Suppressor macrophage (primary cell): ENCODE measurements around the gene LHX2.

Source experiments
- DNase-seq, 4 experiments: peaks; one replicate each; pipeline ENCODE4 v3.0.0-alpha.2; 2020 to 2022

The LHX2 gene

DNA sequence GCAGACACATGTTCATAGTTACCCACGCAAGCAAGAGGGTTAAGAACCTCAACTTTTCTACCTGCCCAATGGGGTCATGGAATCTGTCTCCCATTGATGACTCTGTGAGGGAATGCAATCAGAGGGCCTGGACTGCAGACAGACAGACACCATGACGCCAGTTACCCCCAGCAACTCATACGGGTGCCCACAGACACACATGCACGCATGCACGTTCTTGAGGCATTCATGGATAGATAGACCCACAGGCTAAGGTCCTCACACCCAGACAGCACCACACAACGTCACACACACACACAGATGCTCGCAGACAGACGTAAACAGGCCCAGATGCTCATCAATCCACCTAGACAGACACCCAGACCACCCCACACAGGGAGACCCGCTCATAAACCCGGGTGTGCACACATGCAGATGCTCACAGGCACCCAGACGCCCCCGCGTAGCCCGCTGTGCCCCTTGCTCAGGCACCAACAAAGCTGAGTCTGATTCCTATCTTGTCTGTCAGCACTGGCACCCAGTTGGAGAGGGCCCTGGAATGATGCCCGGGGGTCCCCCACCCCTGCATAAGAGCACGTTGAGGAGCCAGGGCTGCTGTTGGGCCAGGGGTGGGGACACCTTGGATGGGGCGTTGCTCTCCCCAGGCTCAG lies 23.6 kb downstream of the LHX2 start:
- DNase-seq = no peak

DNA sequence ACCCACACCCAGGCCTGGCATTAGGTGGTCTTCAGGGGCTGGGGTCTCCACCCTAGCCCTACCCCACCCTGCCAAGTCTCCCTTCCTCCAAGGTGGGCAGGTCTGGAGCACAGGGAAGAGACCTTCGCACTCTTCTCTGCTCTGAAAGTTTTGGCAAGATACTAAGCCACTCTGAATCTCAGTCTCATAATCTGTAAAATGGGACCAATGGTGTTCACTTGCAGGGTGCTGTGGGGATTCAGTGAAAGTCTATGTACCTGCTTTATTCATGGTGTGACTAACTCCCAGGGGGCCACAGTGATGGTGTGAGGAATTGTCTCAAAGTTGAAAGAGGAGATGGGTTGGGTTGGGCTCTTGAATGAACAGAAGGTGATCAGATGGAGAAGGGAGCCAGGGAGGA lies 25.0 kb downstream of the LHX2 start:
- no peak for DNase-seq

DNA sequence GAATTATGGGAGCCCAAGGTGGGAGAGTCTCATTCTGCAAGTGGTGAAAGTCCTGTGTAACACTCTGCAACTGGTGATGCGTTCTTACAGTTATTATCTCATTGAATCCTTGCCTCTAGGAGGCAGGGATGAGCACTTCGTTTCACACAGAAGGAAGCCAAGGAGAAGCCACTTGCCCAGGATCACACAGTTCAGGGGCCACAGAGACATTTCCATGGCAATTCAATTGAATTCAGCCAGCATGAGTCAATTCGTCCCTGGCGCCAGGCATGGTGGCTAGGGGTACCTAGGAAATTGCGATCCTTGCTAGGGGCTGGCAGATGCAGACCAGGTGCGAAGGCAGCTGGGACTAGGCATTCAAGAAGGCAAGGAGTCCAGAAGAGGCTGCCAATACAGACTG lies 26.2 kb downstream of the LHX2 start:
- DNase-seq = peak in 1 of 4 experiments; percentile 19

DNA sequence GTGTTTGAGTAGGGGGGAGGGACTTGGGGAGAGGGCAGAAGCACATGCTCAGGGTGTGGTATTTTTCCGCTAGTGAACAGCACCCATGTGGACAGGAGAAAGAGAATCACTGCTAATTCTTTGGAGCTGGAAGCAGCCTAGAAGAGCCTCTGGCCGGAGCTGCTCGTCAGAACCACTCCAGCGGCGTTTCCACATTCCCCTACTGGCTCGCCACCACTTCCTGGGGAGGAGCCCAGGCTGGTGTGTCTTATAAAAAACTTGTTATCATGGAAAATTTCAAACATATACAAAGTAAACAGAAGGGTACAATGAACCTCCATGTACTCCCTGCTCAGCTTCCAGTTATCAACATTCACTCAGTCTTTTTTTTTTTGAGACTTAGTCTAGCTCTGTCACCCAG lies 26.7 kb downstream of the LHX2 start:
- peak in 2 of 4 experiments; percentile 25 to 46 for DNase-seq

DNA sequence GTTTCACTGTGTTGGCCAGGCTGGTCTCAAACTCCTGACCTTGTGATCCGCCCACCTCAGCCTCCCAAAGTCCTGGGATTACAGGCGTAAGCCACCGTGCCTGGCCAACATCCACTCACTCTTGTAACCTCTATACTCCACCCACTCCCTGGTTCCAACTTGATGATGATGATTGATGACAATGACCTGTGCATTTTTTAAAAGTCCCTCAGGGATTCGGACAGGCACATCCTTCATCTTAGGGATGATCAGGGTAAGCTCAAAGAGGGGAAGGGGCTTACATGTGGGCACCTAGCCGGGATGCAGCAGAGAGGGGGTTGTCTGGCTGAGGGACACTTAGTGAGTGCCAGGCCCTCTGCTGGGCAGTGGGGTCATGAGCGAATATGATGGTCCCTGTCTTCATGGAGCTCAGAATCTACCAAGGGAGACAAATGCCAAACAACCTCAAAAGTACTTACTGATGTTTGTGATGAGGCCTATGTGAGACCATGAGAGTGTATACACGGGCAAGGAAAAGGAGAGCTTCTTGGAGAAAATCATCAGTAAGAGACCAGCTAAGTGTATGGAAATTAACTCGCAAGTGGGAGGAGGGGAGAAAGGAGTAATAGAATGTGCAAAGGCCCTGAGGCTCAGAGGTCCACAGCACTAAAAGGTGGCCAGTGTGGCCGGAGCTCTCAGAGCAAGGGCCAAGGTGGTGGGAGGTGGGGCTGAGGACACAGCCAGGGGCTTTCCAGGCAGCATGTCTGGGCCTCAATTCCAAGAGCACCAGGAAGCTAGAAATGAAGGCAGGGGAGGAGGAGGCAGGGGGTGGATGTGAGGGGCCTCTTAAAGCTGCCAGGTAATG lies 27.4 kb downstream of the LHX2 start:
- DNase-seq = no peak

DNA sequence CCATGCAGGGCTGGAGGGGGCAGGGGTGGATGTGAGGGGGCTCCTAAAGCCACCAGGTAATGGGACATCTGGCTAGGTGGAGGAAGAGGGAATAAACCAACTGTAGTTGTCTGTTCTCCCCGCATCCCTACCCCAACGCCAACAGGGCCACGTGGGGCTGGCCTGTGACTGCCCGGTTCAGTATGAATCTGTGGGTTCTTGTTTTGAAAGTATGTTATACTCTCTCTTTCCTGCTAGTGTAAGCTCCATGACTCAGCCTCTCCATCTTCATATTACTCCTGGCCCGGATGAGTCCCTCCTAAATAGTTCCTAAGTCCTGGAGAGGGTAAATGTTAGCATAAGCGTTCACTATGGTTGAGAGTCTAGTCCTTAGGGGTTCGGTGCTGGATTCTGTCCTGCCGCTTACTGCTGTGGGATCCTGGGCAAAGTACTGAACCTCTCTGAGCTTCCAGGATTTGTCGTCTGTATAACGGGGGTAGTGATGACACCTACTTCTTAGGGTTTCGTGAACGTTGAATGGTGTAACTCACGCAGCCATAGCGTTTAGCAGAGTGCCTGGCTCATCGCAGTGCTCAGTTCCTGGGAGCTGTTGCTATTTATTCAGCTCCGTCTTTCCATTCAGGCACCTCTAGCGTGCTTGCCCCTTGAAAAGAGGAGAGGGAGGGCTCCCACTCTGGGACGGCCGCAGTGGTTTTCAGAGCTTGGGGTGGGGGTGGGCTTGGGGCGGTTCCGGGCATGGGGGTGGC lies 28.8 kb downstream of the LHX2 start:
- DNase-seq = no peak

DNA sequence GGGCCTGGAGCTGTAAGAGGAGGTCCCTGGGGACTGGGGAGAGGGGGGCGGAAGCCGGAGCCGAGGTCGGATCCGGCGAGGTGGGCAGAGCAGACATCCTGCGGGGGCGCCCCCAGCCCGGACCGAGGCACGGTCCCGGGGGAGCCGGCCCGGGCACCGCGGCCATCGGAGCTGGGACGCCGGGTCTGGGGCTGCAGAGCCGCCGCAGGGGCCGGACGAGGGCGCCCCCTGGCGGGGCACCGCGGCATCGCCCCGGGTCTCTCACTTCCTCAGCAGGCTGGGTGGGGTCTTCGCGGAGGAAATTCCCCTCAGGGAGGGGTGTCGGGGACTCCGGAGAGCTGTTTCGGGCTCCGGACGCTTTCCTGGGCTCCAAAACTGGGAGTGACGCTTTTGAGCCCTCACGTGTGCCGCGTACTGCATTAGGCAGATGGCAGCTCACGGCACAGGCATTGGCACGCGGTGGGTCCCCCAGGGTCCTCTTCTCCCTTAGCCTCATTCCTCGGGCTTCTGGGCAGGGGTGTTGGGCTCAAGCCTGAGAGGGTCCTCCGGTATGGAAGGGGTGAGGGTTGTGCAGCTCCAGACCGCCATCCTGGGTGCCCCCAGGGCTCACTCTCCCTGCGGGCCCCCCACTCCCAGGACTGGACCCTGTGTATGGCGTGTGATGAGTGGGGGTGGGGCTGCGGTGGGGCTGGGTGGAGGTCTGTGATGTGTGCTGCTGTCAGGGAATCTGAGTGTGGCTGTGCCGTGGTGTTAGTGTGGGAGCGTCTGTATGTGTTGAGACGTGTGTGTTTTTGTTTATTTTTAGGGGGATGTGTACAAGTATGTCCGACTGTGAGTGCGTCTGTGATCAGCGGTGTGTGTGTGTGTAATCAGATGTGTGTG lies 29.6 kb downstream of the LHX2 start:
- DNase-seq = peak; percentile 44 to 78 (median 66)

DNA sequence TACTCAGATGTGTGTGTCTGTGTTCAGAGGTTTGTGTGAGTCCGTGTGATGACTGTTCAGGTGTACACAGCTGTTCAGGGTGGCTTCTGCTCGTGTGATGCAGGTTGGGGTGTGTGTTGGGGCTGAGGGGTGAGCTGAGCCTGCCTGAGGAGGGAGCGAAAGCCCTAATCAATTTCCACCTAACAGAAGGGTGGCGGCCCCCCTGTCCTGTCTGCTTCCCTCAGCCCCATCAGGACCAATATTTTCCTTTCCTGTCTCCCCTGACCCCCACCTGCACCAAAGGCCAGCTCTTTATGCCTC lies 30.2 kb downstream of the LHX2 start:
- no peak for DNase-seq

DNA sequence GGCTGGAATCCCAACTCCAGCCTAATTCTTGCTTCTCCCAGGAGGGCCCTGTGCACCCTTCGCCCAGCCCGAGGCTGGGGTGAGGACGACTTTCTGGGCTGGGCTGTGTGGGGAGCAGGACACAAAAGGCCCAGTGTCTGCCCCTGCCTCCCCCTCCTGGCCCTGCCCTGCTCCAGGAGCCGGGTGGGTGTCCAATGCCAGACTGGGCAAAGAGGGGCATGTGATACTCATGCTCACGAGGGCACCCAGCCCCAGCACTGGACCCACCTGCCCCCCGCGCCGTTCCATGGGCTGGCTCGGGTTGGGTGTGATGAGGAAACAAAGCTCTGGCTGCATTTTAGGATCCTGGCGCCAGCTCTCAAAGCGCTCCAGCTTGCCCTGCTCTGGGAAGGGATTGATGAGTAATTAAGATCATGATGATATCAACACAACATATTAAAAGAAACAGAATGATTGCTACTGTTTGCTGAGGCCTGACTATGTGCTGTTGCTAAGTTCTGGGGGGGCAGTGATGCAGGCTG lies 30.7 kb downstream of the LHX2 start:
- no peak for DNase-seq

DNA sequence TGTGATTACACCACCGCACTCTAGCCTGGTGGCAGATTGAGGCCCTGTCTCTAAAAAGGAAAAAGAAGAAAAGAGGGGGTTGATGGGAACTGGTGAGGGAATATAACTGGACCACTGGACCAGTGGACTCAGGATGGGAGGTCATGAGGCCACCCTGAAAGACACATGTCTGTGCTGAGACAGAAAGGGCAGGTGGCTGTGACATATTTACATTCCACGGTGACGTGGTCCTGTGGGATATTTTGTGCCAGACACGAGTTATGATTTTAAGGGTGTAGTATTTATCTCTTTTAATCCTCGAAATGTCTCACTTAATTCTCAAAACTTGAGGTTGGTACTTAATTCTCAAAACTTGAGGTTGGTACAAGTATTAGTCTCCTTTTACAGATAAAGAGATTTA lies 32.9 kb downstream of the LHX2 start:
- no peak for DNase-seq

DNA sequence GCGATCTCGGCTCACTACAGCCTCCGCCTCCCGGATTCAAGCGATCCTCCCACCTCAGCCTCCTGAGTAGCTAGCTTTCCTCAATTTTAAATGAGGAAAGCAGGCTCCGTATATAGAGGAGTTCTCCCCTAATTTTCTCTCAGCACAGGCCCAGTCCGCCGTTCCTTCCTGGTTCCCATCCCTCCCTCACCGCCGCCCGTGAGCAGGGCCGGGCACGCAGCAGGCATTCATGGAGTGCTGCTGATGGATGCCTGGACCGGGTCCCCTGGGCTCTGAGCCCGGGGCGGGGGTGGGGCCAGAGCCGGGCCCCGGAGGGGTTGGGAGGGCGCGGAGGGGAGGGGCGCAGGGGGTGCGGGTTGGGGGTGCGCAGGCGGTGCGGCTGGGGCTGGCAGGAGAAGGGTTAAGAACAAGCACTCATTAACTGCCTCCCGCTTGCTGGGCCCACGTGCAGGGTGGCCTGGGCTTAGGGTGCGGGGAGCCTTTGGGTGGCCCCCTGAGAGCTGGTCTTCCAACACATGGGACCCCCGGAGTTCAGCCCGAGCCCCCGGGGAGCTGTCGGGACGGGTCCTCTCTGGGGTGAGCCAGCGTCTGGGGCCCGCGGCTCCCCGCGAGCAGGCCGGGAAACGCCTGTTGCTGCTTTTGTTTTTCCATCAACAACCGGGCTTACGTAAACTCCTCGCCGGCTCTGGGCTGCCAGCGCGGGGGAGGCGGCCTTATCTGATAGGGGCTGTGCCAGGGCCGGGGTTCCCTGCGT lies 33.7 kb downstream of the LHX2 start:
- peak in 3 of 4 experiments; percentile 24 to 58 (median 42) for DNase-seq

DNA sequence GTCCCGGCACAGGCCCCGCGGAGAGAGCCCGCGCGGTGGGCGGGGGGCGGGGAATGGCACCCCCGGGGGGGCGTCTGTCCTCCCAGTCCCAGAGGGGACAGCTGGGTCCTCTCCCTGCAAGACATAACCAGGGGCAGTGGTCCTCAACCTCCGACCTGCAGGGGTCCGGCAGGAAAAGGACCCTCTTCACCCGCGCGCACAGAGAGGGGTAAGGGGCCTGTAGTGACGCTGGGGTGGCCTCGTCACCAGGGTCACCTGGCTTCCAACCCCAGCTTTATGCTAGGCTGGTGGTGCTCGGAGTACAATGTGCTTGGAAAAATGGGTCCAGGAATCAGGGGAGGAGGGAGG lies 34.2 kb downstream of the LHX2 start:
- no peak for DNase-seq

DNA sequence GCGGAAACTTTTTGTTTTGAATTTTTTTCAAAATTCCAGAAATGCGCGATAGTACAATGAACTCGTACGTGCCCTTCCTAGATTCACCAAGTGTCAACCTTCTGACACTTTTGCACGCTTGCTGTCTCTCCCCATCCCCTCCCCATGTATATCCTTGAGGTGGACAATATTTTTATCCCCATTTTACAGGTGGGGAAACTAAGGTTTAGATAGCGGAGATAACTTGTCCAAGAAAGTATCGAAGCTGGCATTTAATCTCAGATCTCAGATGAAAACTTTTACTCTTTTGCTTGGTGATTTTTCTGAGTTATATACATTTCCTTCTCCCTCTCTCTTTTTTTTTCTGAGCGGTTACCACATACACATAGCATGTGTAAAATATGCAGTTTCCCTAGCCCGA lies 34.6 kb downstream of the LHX2 start:
- no peak for DNase-seq

DNA sequence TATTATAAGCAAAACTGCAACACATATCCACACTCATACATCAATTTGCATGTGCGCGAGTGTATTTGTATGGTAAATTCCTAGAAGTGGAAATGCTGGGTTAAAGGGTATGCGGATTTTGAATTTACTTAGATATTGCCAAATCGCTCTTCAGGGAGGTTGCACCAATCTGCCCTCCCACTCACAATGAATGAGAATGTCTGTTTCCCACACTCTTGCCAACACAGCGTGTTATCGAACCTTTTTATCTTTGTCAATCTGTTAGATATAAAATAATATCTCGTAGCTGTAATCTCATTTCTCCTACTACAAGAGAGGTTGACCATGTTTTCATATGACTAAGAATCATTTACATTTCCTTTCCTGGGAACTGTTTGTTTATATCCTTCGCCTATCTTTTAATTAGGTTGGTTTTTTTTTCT lies 35.7 kb downstream of the LHX2 start:
- no peak for DNase-seq

DNA sequence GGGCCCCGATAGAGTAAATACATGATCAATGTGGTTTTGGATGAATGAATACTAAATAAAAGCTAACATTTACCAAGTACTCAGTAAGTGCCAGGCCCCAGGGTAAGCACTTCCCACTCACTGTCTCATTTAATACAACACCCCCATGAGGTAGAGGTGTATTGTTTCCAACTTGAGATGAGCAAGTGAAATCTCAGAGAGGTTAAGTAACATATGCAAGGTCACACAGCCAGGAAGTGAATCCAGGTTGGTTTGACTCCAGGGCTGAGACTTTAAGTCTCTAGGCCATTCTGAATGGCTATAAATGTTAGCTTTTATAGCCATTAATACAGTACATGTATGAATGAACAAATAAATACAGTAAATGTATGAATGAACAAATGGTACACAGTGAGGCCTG lies 39.4 kb downstream of the LHX2 start:
- no peak for DNase-seq

DNA sequence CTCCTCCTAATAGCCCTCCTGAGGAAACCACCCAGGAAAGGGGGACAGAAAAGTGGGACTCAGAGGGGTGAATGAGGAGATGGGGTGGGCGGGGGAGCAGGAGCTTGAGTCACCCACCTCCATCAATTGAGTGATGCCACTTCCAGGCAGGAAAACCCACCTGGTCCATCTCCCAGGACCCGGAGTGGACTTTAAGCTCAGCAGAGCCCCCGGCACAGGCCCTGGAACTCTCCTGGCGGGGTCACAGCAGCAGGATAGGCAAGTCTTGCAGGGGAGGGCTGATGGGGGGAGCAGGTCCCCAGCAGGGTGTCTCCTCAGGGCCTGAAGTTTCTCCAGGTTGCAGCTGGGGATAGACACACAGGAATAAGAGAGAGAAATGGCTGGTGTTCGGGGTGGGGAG lies 40.8 kb downstream of the LHX2 start:
- no peak for DNase-seq

DNA sequence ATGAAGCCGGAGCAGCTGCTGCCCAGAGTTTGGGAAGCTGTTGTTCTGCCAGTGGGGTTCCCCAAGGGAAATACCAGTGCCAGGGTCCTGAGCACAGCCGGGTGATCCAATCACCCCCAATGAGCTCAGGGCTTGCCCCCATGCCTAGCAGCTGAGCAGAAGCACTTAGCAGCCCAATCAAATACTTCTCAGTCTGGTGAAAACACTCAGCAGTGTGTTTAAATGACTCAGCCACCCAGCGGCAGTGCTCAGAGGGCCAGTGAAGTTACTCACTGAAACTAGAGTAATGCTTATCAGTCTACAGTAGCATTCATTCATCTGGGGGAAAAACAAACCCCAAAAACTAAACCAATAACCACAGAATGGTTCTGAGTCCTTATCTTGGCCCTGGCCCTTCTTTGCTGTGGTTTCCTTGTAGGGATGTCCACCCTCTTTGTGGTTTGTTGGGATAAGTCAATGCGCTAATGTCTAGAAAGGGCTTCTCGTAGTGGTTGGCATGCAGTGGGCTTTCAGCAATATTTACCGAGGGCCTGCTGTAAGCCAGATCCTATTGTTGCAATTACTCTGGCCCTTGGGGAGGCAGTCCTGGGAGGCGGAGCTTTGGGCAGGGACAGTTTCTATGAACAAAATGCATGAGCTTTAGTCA lies 43.1 kb downstream of the LHX2 start:
- DNase-seq = no peak

DNA sequence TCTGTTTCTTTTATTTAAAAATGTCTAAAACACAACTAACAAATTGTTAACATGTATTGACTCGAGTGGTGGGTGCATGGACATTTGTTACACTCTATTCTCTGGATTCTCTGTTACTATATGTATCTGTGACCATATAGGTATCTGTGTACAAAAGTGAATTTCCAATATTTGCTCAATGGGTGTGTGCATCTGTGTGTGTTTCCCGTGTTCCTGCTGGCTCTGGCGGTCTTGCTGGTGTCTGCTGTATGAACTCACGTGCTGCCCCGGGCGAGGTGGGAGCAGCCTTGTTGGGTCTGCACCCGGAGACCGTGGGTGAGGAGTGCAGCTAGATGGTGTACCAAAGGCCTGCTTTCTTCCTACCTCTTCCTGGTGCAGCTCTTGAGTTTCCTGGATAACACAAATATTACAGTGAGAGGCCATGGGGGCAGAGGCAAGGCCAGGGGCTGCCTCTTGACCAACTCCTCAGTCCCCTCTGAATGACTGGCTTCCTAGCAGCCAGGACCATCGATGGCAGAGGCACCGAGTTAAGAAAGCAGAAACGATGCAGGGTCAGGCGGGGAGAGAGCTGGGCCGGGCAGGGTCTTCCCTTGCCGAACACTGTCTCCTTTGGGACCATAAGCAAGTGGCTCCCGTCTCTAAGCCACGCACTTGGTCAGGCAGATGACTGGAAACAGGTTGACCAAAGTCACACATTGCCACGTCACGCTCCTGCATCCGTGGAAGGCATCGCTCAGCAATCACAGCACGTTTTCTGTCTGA lies 49.5 kb downstream of the LHX2 start:
- DNase-seq = no peak

DNA sequence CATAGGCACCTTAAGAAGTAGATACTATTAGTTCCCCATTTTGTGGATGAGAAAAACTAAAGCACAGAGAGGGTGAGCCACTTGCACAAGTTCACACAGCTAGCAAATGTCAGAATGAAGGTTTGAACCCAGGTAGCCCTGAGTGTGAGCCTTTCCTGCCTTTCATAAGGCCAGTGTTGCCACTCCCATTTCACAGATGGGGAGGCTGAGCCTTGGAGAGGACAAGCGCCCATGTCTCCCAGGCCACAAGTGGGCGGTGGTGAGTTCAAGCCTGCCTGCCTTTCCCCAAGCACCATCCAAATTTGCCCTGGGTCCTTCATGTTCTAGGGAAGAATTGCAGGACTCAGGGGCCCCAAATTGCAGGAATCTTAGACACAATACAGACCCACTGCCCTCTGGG lies 50.6 kb downstream of the LHX2 start:
- peak in 2 of 4 experiments; percentile 16 to 20 for DNase-seq

DNA sequence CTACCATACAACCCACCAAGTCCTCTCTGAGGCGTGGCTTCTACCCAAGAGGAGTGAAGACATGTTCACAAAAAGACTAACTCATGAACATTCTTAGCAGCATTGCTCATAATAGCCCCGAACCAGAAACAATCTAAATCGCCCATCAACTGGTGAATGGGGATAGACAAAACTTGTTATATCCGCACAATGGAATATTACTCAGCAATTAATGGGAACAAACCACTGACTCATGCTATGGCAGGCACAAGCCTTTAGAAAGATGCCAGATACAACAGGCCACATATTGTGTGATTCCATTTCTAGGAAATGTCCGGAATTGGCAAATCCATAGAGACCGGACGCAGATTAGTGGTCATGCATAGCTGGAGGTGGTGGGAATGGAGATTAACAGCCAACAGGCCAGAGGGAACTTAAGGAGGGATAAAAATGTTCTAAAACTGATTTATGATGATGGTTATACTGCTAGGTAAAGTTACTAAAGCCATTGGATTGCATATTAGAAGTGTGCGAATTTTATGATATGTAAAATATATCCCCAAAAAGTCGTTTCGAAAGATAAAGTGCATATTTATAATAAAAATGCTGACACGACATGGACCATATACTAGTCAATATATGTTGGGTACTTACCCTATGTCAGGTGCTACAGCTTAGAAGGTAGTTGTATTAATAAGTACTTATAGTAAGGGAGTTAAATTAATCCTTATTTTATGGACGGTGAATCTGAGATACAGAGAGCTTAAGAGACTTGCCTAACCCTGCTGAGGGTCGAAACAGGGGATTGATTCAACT lies 55.4 kb downstream of the LHX2 start:
- DNase-seq = no peak
